ENCODE results near the gene UNC13B.
A peak's percentile ranks its signal among the peaks of the same experiment; 100 is the strongest.
"Not testable (repeated sequence)": the region's sequence is repeated elsewhere in the genome, so short reads cannot be mapped to it uniquely, and the experiment has no call there.

UNC13B gene

DNA sequence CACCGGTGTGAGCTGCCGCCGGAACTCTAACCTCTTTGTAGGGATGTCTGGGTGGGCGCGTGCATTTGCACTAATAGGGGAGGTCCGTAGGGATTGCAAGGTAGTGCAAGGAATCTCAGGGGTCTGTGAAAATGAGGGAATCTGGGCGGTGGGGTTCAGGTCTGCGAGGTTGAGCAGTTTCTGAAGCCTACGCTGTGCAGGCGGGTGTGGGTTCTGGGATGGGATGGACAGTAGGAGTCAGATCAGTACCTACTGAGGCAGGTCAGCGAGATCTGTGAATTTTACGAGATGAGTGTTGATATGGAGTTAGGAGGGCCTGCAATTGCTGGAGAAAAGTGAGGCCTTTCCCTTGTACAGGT is 45.3 kb upstream of the UNC13B start:
- TF ChIP-seq, protein P1, sequence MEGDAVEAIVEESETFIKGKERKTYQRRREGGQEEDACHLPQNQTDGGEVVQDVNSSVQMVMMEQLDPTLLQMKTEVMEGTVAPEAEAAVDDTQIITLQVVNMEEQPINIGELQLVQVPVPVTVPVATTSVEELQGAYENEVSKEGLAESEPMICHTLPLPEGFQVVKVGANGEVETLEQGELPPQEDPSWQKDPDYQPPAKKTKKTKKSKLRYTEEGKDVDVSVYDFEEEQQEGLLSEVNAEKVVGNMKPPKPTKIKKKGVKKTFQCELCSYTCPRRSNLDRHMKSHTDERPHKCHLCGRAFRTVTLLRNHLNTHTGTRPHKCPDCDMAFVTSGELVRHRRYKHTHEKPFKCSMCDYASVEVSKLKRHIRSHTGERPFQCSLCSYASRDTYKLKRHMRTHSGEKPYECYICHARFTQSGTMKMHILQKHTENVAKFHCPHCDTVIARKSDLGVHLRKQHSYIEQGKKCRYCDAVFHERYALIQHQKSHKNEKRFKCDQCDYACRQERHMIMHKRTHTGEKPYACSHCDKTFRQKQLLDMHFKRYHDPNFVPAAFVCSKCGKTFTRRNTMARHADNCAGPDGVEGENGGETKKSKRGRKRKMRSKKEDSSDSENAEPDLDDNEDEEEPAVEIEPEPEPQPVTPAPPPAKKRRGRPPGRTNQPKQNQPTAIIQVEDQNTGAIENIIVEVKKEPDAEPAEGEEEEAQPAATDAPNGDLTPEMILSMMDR (IDR thresholded peaks at IDR 0.05; ENCODE audit: insufficient read depth, low read depth, low read length, missing control alignments): no peak
- H3K4me3 ChIP-seq (ENCODE audit: low read length): peak overlapping the region; percentile 67
- peak; percentile 14 for DNase-seq (ENCODE audit: low read depth)

DNA sequence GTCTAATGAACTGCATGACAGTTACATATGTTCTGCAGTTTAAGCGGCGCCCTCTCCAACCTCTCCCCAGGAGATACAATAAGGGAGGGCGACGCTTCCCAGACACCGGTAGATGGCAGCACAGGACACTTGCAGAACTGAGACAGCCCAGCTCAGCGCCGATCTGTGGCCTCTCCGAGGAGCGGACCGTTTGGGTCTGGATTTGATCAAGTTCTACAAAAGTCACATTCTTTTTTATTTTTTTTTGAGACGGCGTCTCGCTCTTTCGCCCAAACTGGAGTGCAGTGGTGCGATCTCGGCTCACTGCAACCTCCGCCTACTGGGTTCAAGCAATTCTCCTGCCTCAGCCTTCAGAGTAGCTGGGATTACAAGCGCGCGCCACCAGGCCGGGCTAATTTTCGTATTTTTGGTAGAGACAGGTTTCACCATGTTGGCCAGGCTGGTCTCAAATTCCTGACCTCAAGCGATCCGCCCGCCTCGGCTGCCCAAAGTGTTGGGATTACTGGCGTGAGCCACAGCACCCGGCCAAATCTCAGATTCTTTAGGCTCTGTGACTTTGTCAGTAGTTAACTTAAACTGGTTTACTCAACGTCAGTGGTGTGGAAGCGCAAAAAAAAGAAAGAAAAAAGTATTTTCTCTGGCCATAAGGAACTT is 44.8 kb upstream of the UNC13B start:
- TF ChIP-seq, protein P1 (IDR thresholded peaks at IDR 0.05; ENCODE audit: insufficient read depth, low read depth, low read length, missing control alignments): peak; percentile 97
- DNase-seq (ENCODE audit: low read depth): peak; percentile 94
- H3K4me3 ChIP-seq (ENCODE audit: low read length): peak overlapping the region; percentile 67

DNA sequence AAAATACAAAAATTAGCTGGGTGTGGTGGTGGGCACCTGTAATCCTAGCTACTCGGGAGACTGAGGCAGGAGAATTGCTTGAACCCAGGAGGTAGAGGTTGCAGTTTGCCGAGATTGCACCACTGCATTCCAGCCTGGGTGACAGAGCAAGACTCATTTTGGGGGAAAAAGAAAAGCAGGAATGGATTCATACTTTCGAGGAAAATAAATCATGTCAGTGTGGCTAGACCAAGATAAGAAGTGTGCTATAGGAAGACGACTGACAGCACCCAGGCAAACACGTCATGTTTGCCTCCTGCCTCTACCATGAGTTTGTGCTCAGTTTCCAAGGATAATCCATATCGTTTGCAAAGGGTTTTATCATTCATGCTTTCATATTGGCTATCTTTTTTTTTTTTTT is 26.9 kb upstream of the UNC13B start:
- no peak for DNase-seq (ENCODE audit: low read depth)
- TF ChIP-seq, protein P1 (IDR thresholded peaks at IDR 0.05; ENCODE audit: insufficient read depth, low read depth, low read length, missing control alignments): no peak
- H3K4me3 ChIP-seq (ENCODE audit: low read length): no peak overlapping the region

DNA sequence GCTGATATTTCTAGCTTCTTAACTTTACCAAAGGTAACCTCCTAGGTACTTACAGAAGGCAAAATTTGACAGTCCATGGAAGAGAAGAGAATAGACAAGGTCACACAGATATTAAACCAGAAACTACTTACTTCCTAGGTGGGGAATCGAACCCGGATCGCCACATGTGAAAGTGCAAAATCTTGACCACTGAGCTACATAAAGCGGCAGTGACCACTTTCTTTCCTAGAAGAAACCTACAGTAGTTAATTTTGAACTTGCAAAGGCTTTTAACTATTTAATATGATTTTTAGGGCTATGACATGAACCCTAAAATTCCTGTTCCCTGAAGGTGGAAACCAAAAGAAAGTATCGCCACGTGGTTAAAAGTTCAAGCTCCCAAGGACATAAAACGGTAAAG is 25.8 kb upstream of the UNC13B start:
- H3K4me3 ChIP-seq (ENCODE audit: low read length): no peak overlapping the region
- TF ChIP-seq, protein P1 (IDR thresholded peaks at IDR 0.05; ENCODE audit: insufficient read depth, low read depth, low read length, missing control alignments): no peak
- DNase-seq (ENCODE audit: low read depth): no peak

DNA sequence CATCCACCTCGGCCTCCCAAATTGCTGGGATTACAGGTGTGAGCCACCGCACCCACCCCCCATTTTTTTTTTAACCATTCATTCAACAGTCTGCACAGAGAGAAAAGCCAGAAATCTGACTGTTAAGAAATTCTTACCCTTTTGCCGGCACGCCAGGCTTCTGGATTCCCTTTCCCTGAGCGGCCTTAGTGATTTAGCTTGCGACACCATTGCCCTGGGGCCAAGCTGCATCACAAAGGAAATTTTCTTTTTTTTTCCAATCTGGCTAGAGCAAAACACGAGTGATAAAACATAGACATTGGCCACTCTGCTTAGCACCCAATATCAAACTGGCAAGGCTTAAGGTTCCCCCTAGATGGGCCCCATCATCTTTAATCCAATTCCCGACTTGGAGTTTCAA is 24.9 kb upstream of the UNC13B start:
- no peak overlapping the region for H3K4me3 ChIP-seq (ENCODE audit: low read length)
- TF ChIP-seq, protein P1 (IDR thresholded peaks at IDR 0.05; ENCODE audit: insufficient read depth, low read depth, low read length, missing control alignments): no peak
- DNase-seq (ENCODE audit: low read depth): peak; percentile 52

DNA sequence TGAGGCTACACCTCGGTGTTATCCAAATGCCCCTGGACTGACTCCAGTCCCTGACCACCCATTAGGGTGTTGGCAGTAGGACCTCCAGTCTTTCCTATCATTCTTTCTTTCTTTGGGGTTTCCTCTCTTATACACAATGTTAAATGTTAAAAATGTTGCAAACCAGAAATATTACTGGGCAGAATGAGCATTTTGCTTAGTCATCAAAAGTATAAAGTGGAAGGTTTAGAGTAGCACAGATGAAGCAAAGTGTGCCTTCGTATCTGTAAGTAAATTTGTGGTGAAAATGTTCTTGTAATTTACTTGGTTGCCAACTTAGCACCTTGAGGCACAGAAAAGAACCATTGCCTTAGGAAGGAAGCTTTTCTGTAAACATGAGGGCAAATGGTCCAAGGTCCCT is 21.7 kb upstream of the UNC13B start:
- TF ChIP-seq, protein P1 (IDR thresholded peaks at IDR 0.05; ENCODE audit: insufficient read depth, low read depth, low read length, missing control alignments): no peak
- DNase-seq (ENCODE audit: low read depth): no peak
- no peak overlapping the region for H3K4me3 ChIP-seq (ENCODE audit: low read length)

DNA sequence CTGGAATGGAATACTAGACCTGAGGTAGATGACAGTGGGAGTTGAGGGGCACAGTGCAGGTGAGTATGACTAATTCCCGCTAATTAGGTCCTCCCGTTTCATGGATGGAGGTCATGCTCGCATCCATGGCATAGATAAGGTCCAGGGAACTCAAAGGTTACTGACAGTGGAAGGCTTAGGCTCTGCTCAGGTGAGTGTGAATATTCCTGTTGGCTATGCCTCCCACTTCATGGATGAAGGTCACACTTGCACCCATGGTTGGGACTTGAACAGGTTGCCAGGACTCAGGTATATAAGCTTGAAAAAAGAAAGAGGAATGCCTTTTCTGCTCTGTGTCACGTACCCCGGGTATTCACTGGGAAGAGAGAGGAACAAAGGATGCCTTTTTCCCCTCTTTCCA is 19.8 kb upstream of the UNC13B start:
- H3K4me3 ChIP-seq (ENCODE audit: low read length): no peak overlapping the region
- TF ChIP-seq, protein P1 (IDR thresholded peaks at IDR 0.05; ENCODE audit: insufficient read depth, low read depth, low read length, missing control alignments): no peak
- no peak for DNase-seq (ENCODE audit: low read depth)

DNA sequence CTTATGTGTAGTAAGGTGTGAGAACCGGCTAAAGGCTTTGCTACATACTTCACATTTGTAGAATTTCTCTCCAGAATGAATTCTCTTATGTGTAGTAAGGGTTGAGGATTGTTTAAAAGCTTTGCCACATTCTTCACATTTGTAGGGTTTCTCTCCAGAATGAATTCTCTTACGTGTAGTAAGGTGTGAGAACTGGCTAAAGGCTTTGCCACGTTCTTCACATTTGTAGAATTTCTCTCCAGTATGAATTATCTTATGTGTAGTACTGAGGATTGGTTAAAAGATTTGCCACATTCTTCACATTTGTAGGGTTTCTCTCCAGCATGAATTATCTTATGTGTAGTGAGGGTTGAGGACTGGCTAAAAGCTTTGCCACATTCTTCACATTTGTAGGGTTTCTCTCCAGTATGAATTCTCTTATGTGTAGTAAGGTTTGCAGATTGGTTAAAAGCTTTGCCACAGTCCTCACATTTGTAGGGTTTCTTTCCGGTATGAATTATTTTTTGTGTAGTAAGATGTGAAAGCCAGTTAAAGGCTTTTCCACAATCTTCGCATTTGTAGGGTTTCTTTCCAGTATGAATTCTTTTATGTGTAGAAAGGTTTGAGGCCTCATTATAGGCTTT is 13.8 kb upstream of the UNC13B start:
- DNase-seq (ENCODE audit: low read depth); H3K4me3 ChIP-seq (ENCODE audit: low read length): not testable (repeated sequence)

All from epithelial cell of esophagus (primary cell).